Lower leg skin (tissue), 3 donors: ENCODE results near the gene TSNAXIP1.

Experiments used
- POLR2A ChIP-seq, 2 donors: fragments of 450-650 bp; IDR thresholded peaks; one replicate each; pipeline ENCODE4 v1.6.1; 2016 to 2017; ENCODE audit warnings: antibody characterized with exemption in 2 of 2, mild to moderate bottlenecking in 1 of 2, moderate library complexity in 1 of 2
- TF ChIP-seq, protein P1 (sequence below), 3 donors: fragments of 450-650 bp; IDR thresholded peaks; one replicate each; pipeline ENCODE4 v1.5.1; 2016; ENCODE audit warnings: antibody characterized with exemption in 3 of 3, mild to moderate bottlenecking in 3 of 3, moderate library complexity in 2 of 3

DNA sequence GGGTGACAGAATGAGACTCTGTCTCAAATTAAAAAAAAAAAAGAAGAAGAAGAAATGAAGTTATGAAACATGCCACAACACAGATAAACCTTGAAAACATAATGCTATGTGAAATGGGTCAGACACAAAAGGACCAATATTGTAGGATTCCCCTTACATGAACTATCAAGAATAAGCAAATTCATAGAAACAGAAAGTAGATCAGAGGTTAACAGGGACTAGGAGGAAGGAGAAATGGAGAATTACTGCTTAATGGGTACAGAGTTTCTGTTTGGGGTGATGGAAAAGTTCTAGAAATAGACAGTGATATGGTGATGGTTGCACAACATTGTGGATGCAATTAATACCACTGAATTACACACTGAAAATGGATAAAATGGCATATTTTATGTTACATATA is 16.6 kb upstream of the TSNAXIP1 start:
- TF ChIP-seq, protein P1, sequence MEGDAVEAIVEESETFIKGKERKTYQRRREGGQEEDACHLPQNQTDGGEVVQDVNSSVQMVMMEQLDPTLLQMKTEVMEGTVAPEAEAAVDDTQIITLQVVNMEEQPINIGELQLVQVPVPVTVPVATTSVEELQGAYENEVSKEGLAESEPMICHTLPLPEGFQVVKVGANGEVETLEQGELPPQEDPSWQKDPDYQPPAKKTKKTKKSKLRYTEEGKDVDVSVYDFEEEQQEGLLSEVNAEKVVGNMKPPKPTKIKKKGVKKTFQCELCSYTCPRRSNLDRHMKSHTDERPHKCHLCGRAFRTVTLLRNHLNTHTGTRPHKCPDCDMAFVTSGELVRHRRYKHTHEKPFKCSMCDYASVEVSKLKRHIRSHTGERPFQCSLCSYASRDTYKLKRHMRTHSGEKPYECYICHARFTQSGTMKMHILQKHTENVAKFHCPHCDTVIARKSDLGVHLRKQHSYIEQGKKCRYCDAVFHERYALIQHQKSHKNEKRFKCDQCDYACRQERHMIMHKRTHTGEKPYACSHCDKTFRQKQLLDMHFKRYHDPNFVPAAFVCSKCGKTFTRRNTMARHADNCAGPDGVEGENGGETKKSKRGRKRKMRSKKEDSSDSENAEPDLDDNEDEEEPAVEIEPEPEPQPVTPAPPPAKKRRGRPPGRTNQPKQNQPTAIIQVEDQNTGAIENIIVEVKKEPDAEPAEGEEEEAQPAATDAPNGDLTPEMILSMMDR (IDR thresholded peaks at IDR 0.05), result no peak
- TF ChIP-seq POLR2A (IDR thresholded peaks at IDR 0.05), result no peak
